MCF 10A (cell line): Measurements from ENCODE around the gene IER2. TPM values are rescaled to one million over a fixed set of nuclear protein-coding genes. Genes with fewer than 3 reads are reported as not detected.

Experiments used
- BruUV-seq: library from RNA; stranded (reverse); fragments of 400-500 nt; replicated peaks from 2 replicates; lab custom pipeline; 2021; lab: Mats Ljungman, UMichigan
- CTCF ChIA-PET: fragments of 300-600 bp; sonication (Branson Sonifier 250); formaldehyde crosslinking; extraction: SDS; loops from one replicate; lab custom pipeline; 2021; ENCODE audit warnings: antibody characterized with exemption, inconsistent platforms; lab: Yijun Ruan, JAX
- POLR2A ChIA-PET: fragments of 300-600, 350-650 bp; sonication (Branson Sonifier 250); formaldehyde crosslinking; extraction: SDS; loops from one replicate; lab custom pipeline; 2020; ENCODE audit warnings: antibody characterized with exemption, inconsistent platforms; lab: Yijun Ruan, JAX
- DNase-seq: peaks from one replicate; pipeline ENCODE4 v3.0.0-alpha.2; 2018; ENCODE audit not compliant: unreplicated experiment
- H3K27ac Mint-ChIP-seq: one replicate; pipeline ENCODE4 v1.8.0; 2022; ENCODE audit warnings: mild to moderate bottlenecking, low read depth, mixed read lengths; ENCODE audit not compliant: unreplicated experiment
- H3K27me3 Mint-ChIP-seq: one replicate; pipeline ENCODE4 v1.8.0; 2022; ENCODE audit warnings: mixed read lengths; ENCODE audit not compliant: insufficient read depth, unreplicated experiment
- H3K36me3 Mint-ChIP-seq: one replicate; pipeline ENCODE4 v1.8.0; 2022; ENCODE audit warnings: mild to moderate bottlenecking, moderate library complexity, mixed read lengths; ENCODE audit not compliant: insufficient read depth, unreplicated experiment
- H3K4me1 Mint-ChIP-seq: one replicate; pipeline ENCODE4 v1.8.0; 2022; ENCODE audit warnings: mixed read lengths; ENCODE audit not compliant: insufficient read depth, unreplicated experiment
- H3K4me3 Mint-ChIP-seq: one replicate; pipeline ENCODE4 v1.8.0; 2022; ENCODE audit warnings: mild to moderate bottlenecking, moderate library complexity, mixed read lengths; ENCODE audit not compliant: unreplicated experiment
- H3K9me3 Mint-ChIP-seq: one replicate; pipeline ENCODE4 v1.8.0; 2022; ENCODE audit warnings: mixed read lengths; ENCODE audit not compliant: unreplicated experiment
- CTCF ChIP-seq: fragments of 200-600 bp; IDR thresholded peaks from one replicate; pipeline ENCODE4 v1.8.0; 2022; ENCODE audit warnings: antibody characterized with exemption, mild to moderate bottlenecking; ENCODE audit not compliant: unreplicated experiment
- intact Hi-C: fragments of 100-400 bp; cut with micrococcal nuclease; formaldehyde crosslinking; loops from 2 replicates; pipeline ENCODE4 v1.14.1; 2022
- total RNA-seq: library from RNA; stranded (reverse); gene quantifications from 2 replicates; pipeline ENCODE4 v1.2.3, GENCODE V29; 2022

Gene IER2
- total RNA-seq, 1 experiment from 2014 or later: 92.3 TPM

- no TSS peak for BruUV-seq
- H3K9me3 Mint-ChIP-seq: no peaks in the 10 kb centered on the region
- no peak for DNase-seq
- H3K4me3 Mint-ChIP-seq: no peak overlapping the region
- H3K27me3 Mint-ChIP-seq: no peaks in the 10 kb centered on the region
- H3K4me1 Mint-ChIP-seq: peaks cover 25% of the 10 kb centered on the region
- H3K27ac Mint-ChIP-seq: no peak overlapping the region
- H3K36me3 Mint-ChIP-seq: peaks cover 34% of the 10 kb centered on the region
- TF ChIP-seq CTCF: no peak
- intact Hi-C loops: no loop called here
- ChIA-PET CTCF (interaction anchor here (0.7 to 1.5 kb wide), 2 partner anchors 73 to 157 kb away, joined by 3 read pairs; no protein-coding TSS in a partner anchor), POLR2A (interaction anchor here (0.6 kb wide), 1 partner anchor 610 kb away, joined by 3 read pairs; no protein-coding TSS in a partner anchor)
These were observed 27.8 kb upstream of the IER2 start for GRCh38 chr19:13122275-13122878.

- no peak overlapping the region for H3K27ac Mint-ChIP-seq
- DNase-seq: no peak
- BruUV-seq: no TSS peak
- CTCF ChIA-PET: interaction anchor here (0.6 to 1.5 kb wide), 5 partner anchors 13 to 158 kb away, joined by 3 read pairs; no protein-coding TSS in a partner anchor
- H3K4me3 Mint-ChIP-seq: no peak overlapping the region
- H3K9me3 Mint-ChIP-seq: no peaks in the 10 kb centered on the region
- no peak for TF ChIP-seq CTCF
- peaks cover 34% of the 10 kb centered on the region for H3K36me3 Mint-ChIP-seq
- intact Hi-C loops: no loop called here
- no peaks in the 10 kb centered on the region for H3K27me3 Mint-ChIP-seq
- peaks cover 25% of the 10 kb centered on the region for H3K4me1 Mint-ChIP-seq
- POLR2A ChIA-PET: interaction anchor here (0.6 to 1.2 kb wide), 2 partner anchors 29 to 609 kb away, joined by 3 read pairs; no protein-coding TSS in a partner anchor
These were observed 26.9 kb upstream of the IER2 start for GRCh38 chr19:13122980-13123957.

GRCh38 chr19:13127051-13127450 is 23.2 kb upstream of the IER2 start:
- Mint-ChIP-seq H3K27ac (no peak overlapping the region), H3K36me3 (peaks cover 48% of the 10 kb centered on the region)

More at GRCh38 chr19:13127051-13127450, 23.2 kb upstream of the IER2 start:
- POLR2A ChIA-PET: no interaction called here
- H3K4me3 Mint-ChIP-seq: no peak overlapping the region
- H3K4me1 Mint-ChIP-seq: peaks cover 3% of the 10 kb centered on the region
- H3K9me3 Mint-ChIP-seq: no peaks in the 10 kb centered on the region
- CTCF ChIA-PET: no interaction called here
- no peak for TF ChIP-seq CTCF
- BruUV-seq: no TSS peak
- intact Hi-C loops: no loop called here
- DNase-seq: no peak
- H3K27me3 Mint-ChIP-seq: no peaks in the 10 kb centered on the region
